Activated CD4-positive, alpha-beta T cell treated with anti-CD3 and anti-CD28 coated beads for 36 hours (primary cell): ENCODE measurements around the gene AARS1. TPM values are rescaled to one million over a fixed set of nuclear protein-coding genes. Genes with fewer than 3 reads are reported as not detected.
"Not testable (repeated sequence)": the region's sequence is repeated elsewhere in the genome, so short reads cannot be mapped to it uniquely, and the experiment has no call there.

Experiments
- ATAC-seq: fragments of 200-7000 bp; cut with Tn5 transposase; one replicate; pipeline ENCODE4 v1.10.0; 2021; ENCODE audit warnings: mild to moderate bottlenecking, moderate library complexity
- CTCF ChIA-PET: fragments of 350-600 bp; sonication (Branson Sonifier 250); formaldehyde crosslinking; loops from one replicate; lab custom pipeline; 2021; ENCODE audit warnings: antibody characterized with exemption; lab: Charles Lee
- POLR2A ChIA-PET: fragments of 350-600 bp; sonication (Branson Sonifier 250); formaldehyde crosslinking; loops from one replicate; lab custom pipeline; 2021; ENCODE audit warnings: antibody characterized with exemption, inconsistent platforms; lab: Charles Lee
- DNase-seq: peaks from one replicate; pipeline ENCODE4 v3.0.0-alpha.2; 2020
- H3K27ac Mint-ChIP-seq: one replicate; pipeline ENCODE4 v1.8.0; 2021; ENCODE audit warnings: mixed read lengths
- H3K27me3 Mint-ChIP-seq: one replicate; pipeline ENCODE4 v1.8.0; 2021; ENCODE audit warnings: mixed read lengths
- H3K36me3 Mint-ChIP-seq: one replicate; pipeline ENCODE4 v1.8.0; 2021; ENCODE audit warnings: low read depth, mixed read lengths
- H3K4me1 Mint-ChIP-seq: one replicate; pipeline ENCODE4 v1.8.0; 2021; ENCODE audit warnings: mixed read lengths
- H3K4me3 Mint-ChIP-seq: one replicate; pipeline ENCODE4 v1.8.0; 2021; ENCODE audit warnings: mild to moderate bottlenecking, moderate library complexity, mixed read lengths
- H3K9me3 Mint-ChIP-seq: one replicate; pipeline ENCODE4 v1.8.0; 2021; ENCODE audit warnings: low read depth, mixed read lengths
- intact Hi-C, 2 experiments: fragments of 100-400 bp; cut with DNase I in 1 of 2; cut with micrococcal nuclease in 1 of 2; formaldehyde crosslinking; loops; one replicate each; pipeline versions ENCODE4 v1.14.2 to v1.15.1; 2022 to 2024; cut with DNase I, micrococcal nuclease
- total RNA-seq, 2 experiments: library from RNA; stranded (reverse); gene quantifications; one replicate each; pipeline ENCODE4 v1.2.3, GENCODE V29; 2021

AARS1 gene
- total RNA-seq, 2 experiments from 2014 or later, result 180 to 189 TPM

DNA sequence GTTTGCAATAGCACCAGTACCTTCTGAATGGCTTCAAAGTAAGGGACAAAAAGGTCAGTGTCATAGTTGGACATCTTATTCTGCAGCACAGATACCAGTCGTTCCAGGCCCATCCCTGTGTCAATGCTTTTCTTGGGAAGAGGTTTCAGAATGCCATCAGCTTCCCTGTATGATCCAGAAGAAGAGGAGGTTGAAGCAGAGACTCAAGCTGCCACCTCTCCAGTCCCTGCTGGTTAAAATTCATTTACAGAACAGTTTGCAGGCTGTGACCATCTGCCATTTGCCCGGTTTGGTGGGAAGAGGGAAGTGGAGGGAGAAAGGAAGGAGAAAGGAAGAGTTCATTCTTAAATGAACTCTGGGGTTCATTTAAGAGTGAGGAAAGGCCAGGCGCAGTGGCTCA lies 19.1 kb downstream of the AARS1 start:
- ATAC-seq, result no peak
- CTCF ChIA-PET, result interaction anchor here (0.6 kb wide), 1 partner anchor 18 kb away, joined by 3 read pairs; no protein-coding TSS in a partner anchor
- H3K36me3 Mint-ChIP-seq, result peaks cover 65% of the 10 kb centered on the region
- H3K27ac Mint-ChIP-seq, result no peak overlapping the region
- H3K4me1 Mint-ChIP-seq, result no peaks in the 10 kb centered on the region
- POLR2A ChIA-PET, result no interaction called here
- H3K4me3 Mint-ChIP-seq, result no peak overlapping the region
- intact Hi-C loops, result no loop called here
- no peaks in the 10 kb centered on the region for H3K27me3 Mint-ChIP-seq
- DNase-seq, result no peak
- H3K9me3 Mint-ChIP-seq, result no peaks in the 10 kb centered on the region

- no peaks in the 10 kb centered on the region for H3K27me3 Mint-ChIP-seq
- no peaks in the 10 kb centered on the region for H3K4me1 Mint-ChIP-seq
- H3K9me3 Mint-ChIP-seq, result no peaks in the 10 kb centered on the region
- H3K4me3 Mint-ChIP-seq, result no peak overlapping the region
- intact Hi-C loops, result loop anchor here in 1 of 2 experiments (5.0 kb wide), 1 partner anchor 288 kb away; no protein-coding TSS in a partner anchor
- peaks cover 67% of the 10 kb centered on the region for H3K36me3 Mint-ChIP-seq
- H3K27ac Mint-ChIP-seq, result no peak overlapping the region
- DNase-seq (no peak), ATAC-seq (no peak)
- ChIA-PET CTCF (interaction anchor here (2.9 kb wide), 1 partner anchor 13 kb away, joined by 17 read pairs; no protein-coding TSS in a partner anchor), POLR2A (no interaction called here)
Measured at GRCh38 chr16:70269471-70269870, 19.8 kb downstream of the AARS1 start.

DNA sequence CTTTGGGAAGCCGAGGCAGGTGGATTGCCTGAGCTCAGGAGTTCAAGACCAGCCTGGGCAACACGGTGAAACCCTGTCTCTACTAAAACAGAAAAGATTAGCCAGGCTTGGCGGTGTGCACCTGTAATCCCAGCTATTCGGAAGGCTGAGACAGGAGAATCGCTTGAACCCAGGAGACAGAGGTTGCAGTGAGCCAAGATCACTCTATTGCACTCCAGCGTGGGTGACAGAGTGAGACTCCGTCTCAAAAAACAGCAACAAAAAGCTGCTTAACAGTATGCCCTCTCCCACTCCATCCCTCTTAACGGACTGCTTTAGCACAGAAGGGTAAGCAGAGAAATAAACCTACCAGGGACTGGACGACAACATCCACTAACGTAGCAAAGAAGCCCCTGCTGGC lies 21.4 kb downstream of the AARS1 start:
- not testable (repeated sequence) for H3K27ac Mint-ChIP-seq, H3K27me3 Mint-ChIP-seq, DNase-seq, ATAC-seq, H3K4me3 Mint-ChIP-seq, H3K9me3 Mint-ChIP-seq, H3K4me1 Mint-ChIP-seq
- peaks cover 66% of the 10 kb centered on the region for H3K36me3 Mint-ChIP-seq
- CTCF ChIA-PET, result interaction anchor here (0.7 to 2.9 kb wide), 17 partner anchors 9 to 400 kb away, joined by 3 to 17 read pairs (median 3); partner anchors contain the start of genes AARS1, DDX19B and EXOSC6
- POLR2A ChIA-PET, result interaction anchor here (0.8 kb wide), 1 partner anchor 16 kb away, joined by 3 read pairs; the partner anchor contains the start of gene EXOSC6
- intact Hi-C loops, result loop anchor here in 1 of 2 experiments (5.0 kb wide), 1 partner anchor 289 kb away; no protein-coding TSS in a partner anchor

GRCh38 chr16:70267516-70267915 lies 21.8 kb downstream of the AARS1 start:
- ChIA-PET POLR2A (interaction anchor here (0.8 kb wide), 1 partner anchor 16 kb away, joined by 3 read pairs; the partner anchor contains the start of gene EXOSC6), CTCF (interaction anchor here (0.8 to 2.9 kb wide), 17 partner anchors 10 to 384 kb away, joined by 3 to 17 read pairs (median 3); partner anchors contain the start of genes AARS1, DDX19B and EXOSC6)
- Mint-ChIP-seq H3K4me1 (no peaks in the 10 kb centered on the region), H3K27me3 (no peaks in the 10 kb centered on the region), H3K27ac (no peak overlapping the region), H3K4me3 (no peak overlapping the region), H3K9me3 (no peaks in the 10 kb centered on the region), H3K36me3 (peaks cover 65% of the 10 kb centered on the region)
- no peak for ATAC-seq
- DNase-seq, result peak; percentile 51
- intact Hi-C loops, result loop anchor here in 1 of 2 experiments (5.0 kb wide), 1 partner anchor 290 kb away; no protein-coding TSS in a partner anchor

DNA sequence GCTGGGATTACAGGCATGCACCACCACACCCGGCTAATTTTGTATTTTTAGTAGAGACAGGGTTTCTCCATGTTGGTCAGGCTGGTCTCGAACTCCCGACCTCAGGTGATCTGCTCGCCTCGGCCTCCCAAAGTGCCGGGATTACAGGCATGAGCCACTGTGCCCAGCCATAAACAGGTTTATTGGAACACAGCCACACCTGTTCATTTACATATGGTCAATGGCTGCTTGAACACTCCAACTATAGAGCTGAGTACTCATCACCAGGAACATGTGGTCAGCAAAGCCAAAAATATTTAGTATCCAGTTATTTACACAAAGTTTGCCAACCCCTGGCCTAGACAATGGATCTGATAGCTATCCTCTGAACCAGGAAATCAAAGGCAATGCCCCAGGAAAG lies 29.4 kb downstream of the AARS1 start:
- H3K9me3 Mint-ChIP-seq, H3K4me3 Mint-ChIP-seq, ATAC-seq, DNase-seq, H3K4me1 Mint-ChIP-seq, H3K27ac Mint-ChIP-seq, CTCF ChIA-PET, H3K27me3 Mint-ChIP-seq: not testable (repeated sequence)
- H3K36me3 Mint-ChIP-seq, result peaks cover 62% of the 10 kb centered on the region
- POLR2A ChIA-PET, result interaction anchor here (0.7 kb wide), 1 partner anchor 10 kb away, joined by 3 read pairs; no protein-coding TSS in a partner anchor
- intact Hi-C loops, result loop anchor here (5.0 to 10.0 kb wide), 2 partner anchors 265 to 277 kb away; partner anchors contain the start of genes COG4 (in 1 of the 2) and SF3B3 (in 1 of the 2)

DNA sequence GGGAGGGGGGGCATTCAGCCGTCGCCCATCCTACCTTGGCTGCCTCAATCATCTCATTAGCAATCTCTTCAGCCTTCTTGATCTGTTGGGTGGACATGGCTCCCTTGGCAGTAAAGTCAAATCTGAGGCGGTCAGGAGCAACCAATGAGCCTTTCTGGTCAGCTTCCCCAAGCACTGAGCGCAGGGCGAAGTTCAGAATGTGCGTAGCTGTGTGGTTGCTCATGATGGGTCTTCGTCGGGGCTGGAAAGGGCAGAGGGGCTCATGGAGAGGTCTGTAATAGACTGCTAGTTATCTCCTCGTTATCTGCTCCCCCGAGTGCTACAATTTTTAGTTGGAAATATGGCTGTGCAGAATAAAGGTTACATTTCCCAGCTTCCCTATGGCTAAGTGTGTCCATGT lies 30.4 kb downstream of the AARS1 start:
- no peaks in the 10 kb centered on the region for H3K4me1 Mint-ChIP-seq
- ATAC-seq (no peak), DNase-seq (no peak)
- no peak overlapping the region for H3K27ac Mint-ChIP-seq
- H3K27me3 Mint-ChIP-seq, result no peaks in the 10 kb centered on the region
- POLR2A ChIA-PET, result no interaction called here
- H3K4me3 Mint-ChIP-seq, result no peak overlapping the region
- no peaks in the 10 kb centered on the region for H3K9me3 Mint-ChIP-seq
- H3K36me3 Mint-ChIP-seq, result peaks cover 62% of the 10 kb centered on the region
- intact Hi-C loops, result loop anchor here (5.0 to 10.0 kb wide), 2 partner anchors 266 to 278 kb away; partner anchors contain the start of genes COG4 (in 1 of the 2) and SF3B3 (in 1 of the 2)
- CTCF ChIA-PET, result no interaction called here

DNA sequence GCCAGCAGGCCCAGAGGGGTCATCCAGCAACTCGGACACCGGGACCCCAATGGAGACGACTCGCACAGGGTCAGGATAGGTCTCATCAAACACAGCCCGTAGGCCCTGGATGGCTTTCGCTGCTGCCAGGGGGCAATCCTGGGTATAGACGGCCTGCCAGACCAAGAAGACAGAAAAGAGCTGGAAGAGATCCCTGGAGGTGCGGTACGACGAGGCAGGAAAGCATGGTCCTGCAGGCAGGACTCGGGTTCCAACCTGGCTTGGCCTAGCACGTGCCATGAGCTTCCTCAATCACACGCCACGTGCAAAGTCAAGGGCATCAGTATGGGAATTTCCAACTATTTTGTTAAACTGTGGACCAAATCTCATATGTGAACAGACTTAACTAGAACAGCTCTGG lies 31.2 kb downstream of the AARS1 start:
- ChIA-PET POLR2A (no interaction called here), CTCF (interaction anchor here (1.3 to 3.9 kb wide), 2 partner anchors 10 to 23 kb away, joined by 4 to 17 read pairs; no protein-coding TSS in a partner anchor)
- no peak overlapping the region for H3K27ac Mint-ChIP-seq
- DNase-seq (no peak), ATAC-seq (no peak)
- no peaks in the 10 kb centered on the region for H3K27me3 Mint-ChIP-seq
- H3K4me3 Mint-ChIP-seq, result no peak overlapping the region
- no peaks in the 10 kb centered on the region for H3K4me1 Mint-ChIP-seq
- H3K36me3 Mint-ChIP-seq, result peaks cover 66% of the 10 kb centered on the region
- no peaks in the 10 kb centered on the region for H3K9me3 Mint-ChIP-seq
- intact Hi-C loops, result loop anchor here (5.0 to 10.0 kb wide), 2 partner anchors 267 to 279 kb away; partner anchors contain the start of genes COG4 (in 1 of the 2) and SF3B3 (in 1 of the 2)

DNA sequence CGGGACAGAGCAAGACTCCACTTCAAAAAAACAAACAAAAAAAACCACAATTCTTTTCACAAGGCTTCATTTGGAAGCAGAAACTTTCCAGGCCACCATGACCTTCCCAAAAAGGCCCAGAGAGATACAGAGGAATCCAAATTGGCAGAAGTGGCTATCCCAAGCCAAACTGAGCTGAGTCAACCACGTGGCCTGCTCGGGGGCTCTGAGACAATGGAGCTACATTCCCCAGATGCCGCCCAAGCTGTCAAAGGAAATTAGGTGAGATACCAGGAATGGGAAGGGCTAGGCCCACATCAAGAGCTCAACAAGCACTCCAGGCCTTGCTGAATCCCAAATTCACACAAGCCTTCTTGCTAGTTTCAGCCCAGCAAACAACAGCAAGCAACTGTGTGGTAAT lies 31.9 kb downstream of the AARS1 start:
- DNase-seq, result no peak
- no peaks in the 10 kb centered on the region for H3K9me3 Mint-ChIP-seq
- no peak for ATAC-seq
- intact Hi-C loops, result loop anchor here (5.0 to 10.0 kb wide), 2 partner anchors 267 to 280 kb away; partner anchors contain the start of genes COG4 (in 1 of the 2) and SF3B3 (in 1 of the 2)
- no peak overlapping the region for H3K27ac Mint-ChIP-seq
- peaks cover 67% of the 10 kb centered on the region for H3K36me3 Mint-ChIP-seq
- H3K27me3 Mint-ChIP-seq, result no peaks in the 10 kb centered on the region
- H3K4me3 Mint-ChIP-seq, result no peak overlapping the region
- ChIA-PET CTCF (interaction anchor here (0.7 to 3.9 kb wide), 4 partner anchors 10 to 305 kb away, joined by 3 to 17 read pairs (median 4); no protein-coding TSS in a partner anchor), POLR2A (interaction anchor here (0.6 kb wide), 1 partner anchor 262 kb away, joined by 8 read pairs; no protein-coding TSS in a partner anchor)
- H3K4me1 Mint-ChIP-seq, result no peaks in the 10 kb centered on the region

DNA sequence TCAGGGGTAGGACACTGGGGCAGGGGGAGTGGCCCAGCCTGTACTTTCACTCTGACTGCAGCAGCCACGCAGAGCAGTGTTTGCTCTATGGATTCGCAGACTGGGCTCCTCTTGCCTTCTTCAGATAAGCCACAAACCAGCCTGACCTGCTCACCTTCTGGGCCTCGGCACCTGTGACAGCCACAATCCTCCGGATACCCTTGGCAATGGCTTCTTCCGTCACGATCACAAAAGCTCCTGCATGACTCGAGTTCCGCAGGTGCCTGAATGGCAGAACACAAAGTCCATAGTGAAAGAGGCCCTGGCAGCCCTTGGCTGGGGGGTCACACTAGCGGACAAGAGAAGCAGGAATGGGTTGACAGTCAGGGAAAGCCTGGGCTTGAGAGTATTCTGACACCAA lies 33.7 kb downstream of the AARS1 start:
- Mint-ChIP-seq H3K36me3 (peaks cover 62% of the 10 kb centered on the region), H3K4me1 (no peaks in the 10 kb centered on the region), H3K27ac (no peak overlapping the region), H3K4me3 (no peak overlapping the region), H3K9me3 (no peaks in the 10 kb centered on the region), H3K27me3 (no peaks in the 10 kb centered on the region)
- intact Hi-C loops, result loop anchor here (5.0 to 10.0 kb wide), 2 partner anchors 269 to 282 kb away; partner anchors contain the start of genes COG4 (in 1 of the 2) and SF3B3 (in 1 of the 2)
- ATAC-seq (no peak), DNase-seq (no peak)
- POLR2A ChIA-PET, result interaction anchor here (0.6 kb wide), 1 partner anchor 49 kb away, joined by 3 read pairs; no protein-coding TSS in a partner anchor
- CTCF ChIA-PET, result interaction anchor here (3.9 kb wide), 1 partner anchor 12 kb away, joined by 17 read pairs; no protein-coding TSS in a partner anchor

DNA sequence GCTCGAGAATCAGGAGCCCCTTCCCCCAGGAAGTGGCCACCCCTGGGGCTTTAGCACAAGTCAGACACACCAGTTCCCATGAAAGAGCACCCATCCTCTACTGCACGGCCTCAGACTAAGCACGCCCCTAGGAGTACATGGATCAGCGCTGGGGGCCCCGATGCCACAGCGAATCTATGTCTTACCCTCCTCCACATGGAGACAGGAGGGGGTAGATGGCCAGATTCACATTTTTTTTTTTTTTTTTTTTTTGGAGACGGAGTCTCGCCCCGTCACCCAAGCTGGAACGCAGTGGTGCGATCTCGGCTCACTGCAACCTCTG lies 34.4 kb downstream of the AARS1 start:
- intact Hi-C loops, result loop anchor here (5.0 to 10.0 kb wide), 2 partner anchors 270 to 282 kb away; partner anchors contain the start of genes COG4 (in 1 of the 2) and SF3B3 (in 1 of the 2)
- Mint-ChIP-seq H3K27ac (no peak overlapping the region), H3K36me3 (peaks cover 63% of the 10 kb centered on the region), H3K4me3 (no peak overlapping the region), H3K4me1 (peaks cover 2% of the 10 kb centered on the region), H3K27me3 (no peaks in the 10 kb centered on the region), H3K9me3 (no peaks in the 10 kb centered on the region)
- CTCF ChIA-PET, result interaction anchor here (0.6 to 3.9 kb wide), 3 partner anchors 13 to 1105 kb away, joined by 3 to 17 read pairs (median 3); no protein-coding TSS in a partner anchor
- DNase-seq (no peak), ATAC-seq (no peak)
- POLR2A ChIA-PET, result interaction anchor here (0.6 kb wide), 2 partner anchors 50 to 266 kb away, joined by 3 read pairs; no protein-coding TSS in a partner anchor
